HG03280 (cell line): ENCODE results near the gene OPA3.
A peak's percentile ranks its signal among the peaks of the same experiment; 100 is the strongest.
"Not testable (repeated sequence)": the region's sequence is repeated elsewhere in the genome, so short reads cannot be mapped to it uniquely, and the experiment has no call there.

Source experiments
- ATAC-seq: cut with Tn5 transposase; IDR thresholded peaks from one replicate; pipeline ENCODE4 v1.9.1; 2021; ENCODE audit warnings: mild to moderate bottlenecking, moderate library complexity; ENCODE audit not compliant: unreplicated experiment

Gene OPA3

DNA sequence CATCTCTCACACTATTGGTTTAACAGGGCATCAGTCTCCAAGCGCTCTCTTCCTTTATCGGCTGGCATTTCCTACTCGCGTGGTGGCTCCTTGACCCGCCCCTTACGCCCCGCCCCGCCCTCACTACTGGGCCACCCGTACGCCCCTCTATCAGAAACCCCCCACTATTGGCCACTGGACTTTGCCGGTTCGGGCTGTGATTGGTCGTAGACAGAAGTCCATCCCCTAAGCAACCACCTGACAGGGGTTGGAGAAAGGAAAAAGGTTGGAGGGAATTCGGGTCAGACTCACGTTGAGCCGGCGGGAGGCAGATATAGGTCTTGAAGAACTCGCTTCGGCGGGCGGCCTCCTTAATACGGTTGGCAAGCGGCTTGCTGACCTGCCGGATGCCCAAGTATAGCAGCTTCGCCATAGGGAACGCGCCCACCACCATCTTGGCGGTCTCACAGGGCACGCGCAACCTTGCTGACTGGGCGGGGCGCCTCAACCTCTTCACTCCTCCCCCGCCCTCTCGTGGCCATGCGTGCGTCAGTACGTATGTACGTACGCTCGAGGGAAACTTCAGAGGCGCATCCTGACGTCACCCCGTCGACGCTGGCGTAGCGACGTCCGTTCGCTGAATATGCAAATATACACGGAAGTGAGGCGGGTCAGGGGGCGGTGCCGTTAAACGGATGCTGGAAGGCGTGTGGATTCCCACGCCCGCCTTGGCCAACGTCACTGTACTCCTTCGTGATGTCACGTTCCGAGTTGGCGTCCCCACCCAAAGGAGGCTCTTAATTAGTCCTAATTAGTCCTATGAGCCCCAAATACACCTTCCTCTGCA lies at the start of gene OPA3:
TSS of gene OPA3 (minus strand) at position 471 of the 826 bp plus-strand sequence. CDS start at position 433, 38 bp downstream.
- ATAC-seq = peak; percentile 91

DNA sequence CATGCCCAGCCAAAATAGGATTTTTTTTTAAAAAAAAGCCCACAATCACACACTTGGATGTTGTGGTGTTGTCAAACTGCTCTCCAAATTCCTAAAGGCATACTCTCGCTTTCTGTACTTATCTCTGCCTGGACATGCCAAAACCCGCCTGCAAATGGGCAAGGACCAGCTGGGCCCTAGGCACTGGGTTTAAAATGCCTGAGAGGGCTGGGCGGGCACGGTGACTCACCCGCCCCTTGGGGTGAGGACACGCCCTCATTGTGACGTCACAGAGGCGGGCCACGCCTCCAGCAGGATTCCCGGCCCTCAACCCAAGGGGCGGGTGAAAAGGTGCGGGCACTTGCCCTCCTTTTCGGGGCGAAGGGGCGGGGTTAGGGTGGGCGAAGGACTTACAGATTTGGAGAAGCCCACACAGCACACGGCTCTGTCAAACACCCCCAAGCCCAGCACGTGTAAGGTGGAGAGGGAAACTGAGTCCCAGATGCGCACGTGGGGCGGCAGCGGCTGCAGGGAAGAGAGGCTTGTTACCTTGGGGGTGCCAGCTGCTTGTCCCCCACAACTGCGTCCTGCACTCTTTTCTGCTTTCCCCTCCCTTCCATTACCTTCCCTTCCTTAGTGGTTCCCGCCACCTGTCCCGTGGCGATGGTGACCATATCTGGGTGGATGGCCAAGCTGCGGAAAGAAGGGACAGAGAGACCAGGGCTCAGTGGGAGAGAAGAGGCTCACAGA lies 48.0 kb upstream of the OPA3 start:
- ATAC-seq = no peak

DNA sequence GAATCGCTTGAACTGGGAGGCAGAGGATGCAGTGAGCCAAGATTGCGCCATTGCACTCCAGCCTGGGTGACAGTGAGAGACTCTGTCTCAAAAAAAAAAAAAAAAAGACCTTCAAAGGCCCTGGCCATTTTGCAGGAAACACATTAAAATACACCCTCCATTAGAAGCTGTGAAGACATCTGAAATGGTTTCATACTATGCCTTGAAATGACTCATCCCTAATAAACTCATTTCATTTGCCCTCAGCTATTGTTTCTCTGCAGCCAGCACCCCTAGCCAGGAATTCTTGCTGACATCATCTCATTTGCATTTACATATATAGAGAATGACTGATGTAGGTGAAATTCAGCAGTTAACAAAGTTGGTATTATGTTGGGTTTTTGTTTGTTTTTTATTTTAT lies 45.9 kb upstream of the OPA3 start:
- no peak for ATAC-seq

DNA sequence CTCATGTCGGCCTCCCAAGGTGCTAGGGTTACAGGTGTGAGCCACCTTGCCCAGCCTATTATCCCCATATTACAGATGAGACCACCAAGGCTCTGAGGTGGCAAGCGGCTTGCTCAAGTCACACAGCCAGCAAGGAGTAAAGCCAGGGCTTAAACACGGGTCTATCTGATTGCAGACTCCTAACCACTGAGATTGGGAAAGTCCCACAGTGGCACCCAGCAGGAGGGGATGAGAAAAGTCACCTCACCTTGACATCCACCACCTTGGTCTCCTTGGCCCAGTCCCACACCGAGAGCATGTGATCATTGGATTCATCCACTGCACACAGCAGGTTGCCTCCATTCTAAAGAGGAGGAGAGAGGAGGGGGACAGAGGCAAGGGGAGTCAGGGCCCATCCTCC lies 45.1 kb upstream of the OPA3 start:
- no peak for ATAC-seq

DNA sequence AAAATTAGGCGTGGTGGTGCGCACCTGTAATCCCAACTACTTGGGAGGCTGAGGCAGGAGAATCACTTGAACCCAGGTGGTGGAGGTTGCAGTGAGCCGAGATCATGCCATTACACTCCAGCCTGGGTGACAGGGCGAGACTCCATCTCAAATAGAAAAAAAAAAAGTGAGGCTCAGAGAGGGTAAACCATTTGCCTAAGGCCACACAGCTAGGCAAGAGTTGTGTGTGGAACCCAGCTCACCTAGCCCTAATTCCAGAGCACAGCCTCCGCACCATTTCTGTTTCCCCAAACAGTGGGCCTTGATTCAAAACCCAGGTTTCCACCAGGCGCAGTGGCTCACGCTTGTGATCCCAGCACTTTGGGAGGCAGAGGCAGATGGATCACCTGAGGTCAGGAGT lies 43.6 kb upstream of the OPA3 start:
- not testable (repeated sequence) for ATAC-seq

DNA sequence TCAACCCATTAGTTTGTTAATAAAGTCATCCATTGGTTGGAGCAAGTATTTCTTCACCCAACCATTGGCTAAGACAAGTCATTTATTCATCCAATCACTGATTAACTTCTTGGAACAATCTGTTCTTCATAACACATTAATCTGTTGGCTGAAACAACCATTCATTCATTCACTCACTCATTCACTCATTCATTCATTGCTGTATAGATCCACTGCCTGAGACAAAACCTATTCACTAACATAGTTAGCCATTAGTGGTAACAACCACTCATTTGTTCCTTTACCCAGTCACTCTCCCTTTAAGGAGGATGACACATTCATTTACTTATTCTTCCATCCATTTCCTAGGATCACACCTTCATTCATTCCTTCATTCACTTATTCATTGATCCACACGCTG lies 39.4 kb upstream of the OPA3 start:
- no peak for ATAC-seq

DNA sequence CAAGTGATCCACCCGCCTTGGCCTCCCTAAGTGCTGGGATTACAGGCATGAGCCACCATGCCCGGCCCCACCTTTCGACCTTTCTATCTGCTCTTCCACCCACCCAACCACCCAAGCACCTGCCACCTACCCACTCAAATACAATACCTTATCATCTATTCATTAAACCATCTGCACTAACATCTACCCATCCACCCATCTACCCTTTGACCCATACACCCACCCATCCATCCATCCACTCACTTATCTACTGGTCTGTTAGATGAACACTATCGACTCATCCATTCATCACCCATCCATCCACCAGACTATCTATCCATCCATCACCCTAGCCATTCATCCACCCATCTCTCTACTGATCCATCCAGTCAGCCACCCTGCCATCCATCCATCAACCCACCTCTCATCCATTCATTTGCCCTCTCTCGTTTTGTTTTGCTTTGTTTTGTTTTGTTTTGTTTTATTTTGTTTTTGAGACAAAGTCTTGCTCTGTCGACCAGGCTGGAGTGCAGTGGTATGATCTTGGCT lies 37.4 kb upstream of the OPA3 start:
- ATAC-seq = no peak

DNA sequence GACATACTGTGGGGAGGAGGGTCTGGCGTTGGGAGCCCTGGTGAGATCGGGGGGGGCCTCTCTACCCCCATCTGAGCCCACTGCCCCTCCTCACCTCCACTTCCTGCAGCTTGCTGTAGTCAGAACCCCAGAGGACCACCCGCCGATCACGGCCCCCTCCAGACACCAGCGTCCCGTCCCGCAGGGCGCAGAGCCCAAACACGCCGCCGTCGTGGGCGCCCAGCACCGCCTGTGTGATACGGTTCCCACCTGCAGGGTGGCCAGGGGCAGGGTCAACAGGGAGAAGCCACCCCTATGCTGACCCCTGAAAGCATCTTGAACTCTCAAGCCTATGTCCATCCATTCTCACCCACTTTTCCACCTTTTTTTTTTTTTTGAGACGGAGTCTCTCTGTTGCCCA lies 36.8 kb upstream of the OPA3 start:
- no peak for ATAC-seq

DNA sequence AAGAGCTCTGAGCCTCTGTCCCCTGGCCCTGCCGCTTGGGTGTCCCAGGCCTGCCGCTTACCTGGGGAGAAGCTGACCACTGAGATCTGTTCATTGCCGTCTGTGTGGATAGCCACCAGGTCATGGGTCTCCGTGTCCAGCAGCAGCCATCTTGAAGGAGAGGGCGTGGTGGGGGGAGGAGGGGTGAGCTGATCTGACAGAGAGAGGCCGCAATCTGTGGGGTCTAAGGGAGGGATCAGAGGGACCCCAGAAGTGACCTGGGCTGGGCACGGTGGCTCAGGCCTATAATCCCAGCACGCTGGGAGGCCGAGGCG lies 32.1 kb upstream of the OPA3 start:
- ATAC-seq = no peak

DNA sequence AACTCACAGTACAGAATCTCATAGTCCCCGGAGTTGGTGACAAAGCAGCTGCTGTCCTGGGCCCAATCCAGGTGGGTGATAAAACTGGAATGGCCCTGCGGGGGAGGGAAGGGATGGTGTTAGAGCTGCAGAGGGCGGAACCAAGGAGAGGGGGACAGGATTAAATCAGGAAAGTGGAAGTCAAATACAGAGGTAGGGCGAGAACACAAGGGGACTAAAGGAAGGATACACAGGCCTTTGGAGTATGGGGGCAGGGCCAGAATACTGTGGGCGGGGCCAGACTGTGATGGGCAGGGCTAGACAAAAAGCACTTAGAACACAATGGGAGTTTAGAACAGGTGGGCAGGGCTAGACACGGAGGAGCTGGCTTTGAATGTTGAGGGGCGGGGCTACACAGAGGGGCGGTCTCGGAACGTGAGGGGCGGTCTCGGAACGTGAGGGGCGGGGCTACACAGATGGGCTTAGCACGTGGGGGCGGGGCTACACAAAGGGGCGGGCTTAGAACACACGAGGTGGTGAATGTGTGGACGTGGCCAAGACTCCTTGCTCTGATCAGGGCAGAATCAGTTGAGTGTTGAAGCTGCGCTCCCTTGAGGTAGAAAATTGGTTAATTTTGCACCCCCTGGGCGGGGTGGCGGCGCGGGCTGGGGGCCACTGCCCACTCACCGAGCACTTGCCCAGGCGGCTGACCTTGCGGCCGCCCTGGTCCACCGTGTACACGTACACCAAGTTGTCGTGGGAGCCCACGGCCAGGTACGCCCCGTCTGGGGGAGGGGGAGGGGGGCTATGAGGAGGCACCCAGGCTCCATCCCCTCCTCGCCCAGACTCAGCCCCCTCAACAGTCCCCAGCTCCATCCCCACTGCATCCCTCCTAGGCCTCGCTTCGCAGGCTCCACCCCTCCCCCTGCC lies 31.4 kb upstream of the OPA3 start:
- peak; percentile 70 for ATAC-seq

DNA sequence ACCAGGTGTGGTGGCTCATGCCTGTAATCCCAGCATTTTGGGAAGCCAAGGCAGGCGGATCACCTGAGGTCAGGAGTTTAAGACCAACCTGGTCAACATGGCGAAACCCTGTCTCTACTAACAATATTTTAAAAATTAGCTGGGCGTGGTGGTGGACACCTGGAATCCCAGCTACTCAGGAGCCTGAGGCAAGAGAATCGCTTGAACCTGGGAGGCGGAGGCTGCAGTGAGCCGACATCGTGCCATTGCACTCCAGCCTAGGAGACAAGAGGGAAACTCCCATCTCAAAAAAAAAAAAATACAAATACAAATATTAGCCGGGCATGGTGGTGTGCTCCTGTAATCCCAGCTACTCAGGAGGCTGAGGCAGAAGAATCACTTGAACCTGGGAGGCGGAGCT lies 30.5 kb upstream of the OPA3 start:
- ATAC-seq = not testable (repeated sequence)

DNA sequence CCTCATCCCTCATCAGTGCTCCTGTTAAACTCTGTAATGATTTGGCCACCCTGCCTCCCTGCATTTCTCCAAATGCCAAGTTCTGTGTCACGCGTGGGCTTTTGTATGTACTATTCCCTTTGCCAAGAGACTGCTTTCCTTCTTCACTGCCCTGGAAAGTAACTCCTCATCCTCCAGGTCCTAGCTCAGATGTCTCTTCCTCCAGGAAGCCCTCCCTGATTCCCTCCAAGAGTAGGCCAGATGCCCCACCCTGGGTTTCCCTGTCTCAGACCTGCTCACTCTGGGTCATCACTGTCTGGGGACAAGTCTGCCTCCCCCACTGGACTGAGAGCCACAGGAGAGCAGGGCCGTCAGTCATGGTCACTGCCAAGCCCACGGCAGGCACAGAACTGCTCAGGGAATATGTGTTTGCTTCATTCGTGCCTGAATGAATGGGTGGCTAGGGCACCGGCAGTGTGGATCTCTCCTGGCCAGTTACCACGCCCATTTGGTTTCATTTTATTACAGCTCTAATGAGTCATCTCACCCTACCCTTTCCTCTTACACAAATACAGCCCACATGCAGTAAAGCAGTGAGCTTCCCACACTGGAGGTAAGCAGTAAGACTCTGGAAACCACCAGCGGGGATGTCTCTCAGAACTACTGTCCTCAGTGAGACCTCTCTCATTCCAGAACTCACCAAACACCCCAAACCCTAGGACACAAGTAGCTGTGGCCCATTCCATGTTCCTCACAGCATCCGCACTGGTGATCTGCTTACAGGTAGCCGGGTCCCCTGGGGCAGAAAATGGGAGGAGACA lies 29.5 kb upstream of the OPA3 start:
- ATAC-seq = no peak

DNA sequence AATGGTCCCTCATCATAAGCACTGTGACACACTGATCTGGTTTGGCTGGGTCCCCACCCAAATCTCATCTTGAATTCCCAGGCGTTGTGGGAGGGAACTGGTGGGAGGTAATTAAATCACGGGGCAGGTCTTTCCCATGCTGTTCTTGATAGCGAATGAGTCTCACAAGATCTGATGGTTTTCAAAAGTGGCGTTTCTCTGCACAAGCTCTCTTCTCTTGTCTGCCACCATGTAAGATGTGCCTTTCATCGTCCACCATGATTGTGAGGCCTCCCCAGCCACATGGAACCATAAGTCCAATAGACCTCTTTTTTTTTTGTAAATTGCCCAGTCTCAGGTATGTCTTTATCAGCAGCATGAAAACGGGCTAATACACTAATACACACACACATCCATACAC lies 24.3 kb upstream of the OPA3 start:
- ATAC-seq = no peak

DNA sequence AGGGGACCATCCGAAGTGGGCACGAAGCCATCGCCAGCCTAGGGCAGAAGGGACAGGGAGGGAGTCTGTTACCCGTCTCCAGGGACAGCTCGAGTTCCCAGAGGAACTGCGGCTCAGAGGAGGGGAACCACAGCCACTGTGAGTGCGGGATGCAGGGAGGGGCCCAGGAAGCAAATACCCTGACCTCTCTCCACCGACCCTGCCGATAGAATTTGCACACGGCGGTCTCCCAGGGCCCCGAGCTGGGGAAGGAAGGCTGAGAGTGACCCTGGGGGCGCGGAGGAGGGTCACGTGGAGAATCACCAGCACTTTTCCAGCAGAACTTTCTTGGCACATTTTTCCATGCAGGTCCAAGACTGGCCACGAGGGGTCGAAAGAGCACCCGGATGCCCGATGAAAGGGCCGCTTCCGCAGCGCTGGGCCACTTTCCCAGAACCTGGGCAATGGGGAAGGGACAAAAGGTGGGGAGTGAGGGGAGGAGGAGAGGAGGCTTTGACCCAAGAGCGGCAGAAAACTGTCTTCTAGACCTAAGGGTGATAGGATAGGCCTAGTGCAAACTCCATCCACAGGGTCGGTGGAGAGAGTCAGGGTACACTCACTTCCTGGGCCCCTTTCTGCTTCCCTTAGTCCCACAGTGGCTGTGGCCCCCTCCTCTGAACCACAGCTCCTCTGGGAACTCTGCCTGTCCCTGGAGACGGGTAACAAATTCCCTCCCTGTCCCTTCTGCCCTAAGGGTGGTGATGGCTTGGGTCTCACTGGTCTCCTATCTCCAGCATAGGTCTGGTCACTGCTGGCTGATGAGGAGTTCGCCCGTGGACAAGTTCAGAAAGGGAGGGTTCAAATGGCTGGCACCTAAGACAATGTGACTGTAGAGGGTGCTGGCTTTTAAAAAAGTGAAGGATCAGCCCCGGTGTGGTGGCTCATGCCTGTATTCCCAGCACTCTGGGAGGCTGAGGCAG lies 22.7 kb upstream of the OPA3 start:
- ATAC-seq = no peak

DNA sequence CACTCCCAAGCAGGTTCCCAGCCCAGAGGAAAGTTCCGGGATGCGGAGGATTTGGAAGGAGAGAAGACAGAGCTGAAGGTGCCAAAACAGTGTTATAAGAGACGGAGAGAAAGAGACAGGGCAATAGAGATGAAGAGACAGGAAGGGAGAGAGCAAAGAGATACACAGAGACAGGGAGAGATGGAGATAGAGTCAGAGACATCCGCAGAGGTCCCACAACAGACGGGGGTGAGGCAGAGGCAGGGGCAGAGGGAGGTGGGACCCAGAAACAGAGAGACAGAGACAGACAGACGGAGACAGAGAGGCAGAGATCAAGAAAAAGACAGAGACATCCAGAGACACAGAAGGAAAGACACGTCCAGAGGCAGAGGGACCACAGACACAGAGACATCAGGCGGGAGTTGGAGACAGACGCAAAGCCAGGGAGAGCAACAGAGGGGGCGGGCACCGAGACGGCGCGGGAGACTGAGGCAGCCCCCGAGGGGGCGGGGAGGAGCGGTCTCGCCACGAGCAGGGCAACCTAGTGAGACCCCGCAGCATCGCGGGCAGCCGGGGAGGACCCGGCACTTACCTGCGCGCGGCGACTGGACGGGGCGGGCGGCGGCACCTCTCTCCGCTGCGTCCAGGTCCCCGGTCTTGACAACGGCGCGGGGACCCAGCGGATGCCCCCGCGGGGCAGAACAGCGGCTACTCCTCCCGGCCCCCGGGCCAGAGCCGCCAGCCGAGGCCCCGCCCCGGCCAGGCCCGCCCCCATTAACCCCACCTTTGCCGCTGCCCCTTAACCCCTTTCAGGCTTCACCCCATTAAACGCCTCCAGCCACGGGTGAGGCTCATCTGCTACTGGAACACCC lies 17.1 kb upstream of the OPA3 start, which contains the start of gene GPR4:
TSS of gene GPR4 (minus strand) at position 689 of the 851 bp plus-strand sequence. CDS start 10,346 bp downstream, outside the sequence.
- no peak for ATAC-seq

DNA sequence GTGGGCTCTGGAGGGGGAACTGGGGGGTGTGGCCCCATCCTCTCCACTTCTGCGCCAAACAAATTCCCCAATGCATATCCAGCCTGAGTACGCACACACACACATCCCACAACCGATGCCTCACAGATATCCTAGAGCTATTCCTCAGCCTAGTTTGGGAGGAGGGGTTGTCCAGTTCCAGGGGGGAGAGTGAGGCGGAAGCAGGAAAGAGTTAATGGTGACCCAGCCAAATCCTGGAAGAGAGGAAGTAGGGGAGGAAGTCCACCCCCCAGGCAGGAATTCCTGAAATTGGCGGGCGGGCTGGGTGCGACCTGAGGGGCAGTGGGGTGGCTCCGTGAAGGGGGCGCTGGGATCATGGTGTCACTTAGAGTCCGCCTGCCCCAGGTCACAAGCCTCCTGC lies 16.5 kb upstream of the OPA3 start:
- no peak for ATAC-seq

DNA sequence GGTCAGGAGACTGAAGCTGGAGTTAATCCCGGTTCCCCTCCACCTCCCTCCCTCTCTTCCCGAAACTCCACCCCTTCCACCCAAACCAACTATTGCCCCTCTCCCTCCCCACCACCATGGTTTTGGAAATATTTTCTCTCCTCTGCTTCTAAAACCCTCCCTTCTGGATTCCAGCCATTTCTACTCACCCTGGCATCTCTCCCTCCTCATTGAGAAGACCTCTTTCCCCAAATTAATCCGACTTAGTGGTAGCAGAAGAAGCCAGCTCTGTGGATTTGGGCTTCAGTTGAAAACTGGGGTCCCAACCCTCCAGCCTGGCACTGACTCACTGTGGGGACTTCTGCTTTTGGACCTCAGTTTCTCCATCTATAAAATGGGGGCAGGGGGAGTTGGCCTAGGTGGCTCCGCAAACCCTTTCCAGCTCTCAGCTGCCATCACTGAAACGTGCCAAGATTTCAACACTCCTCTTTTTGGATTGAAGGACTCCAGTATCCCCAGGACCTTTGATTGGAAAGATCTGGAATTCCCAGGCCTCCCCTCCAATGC lies 15.8 kb upstream of the OPA3 start:
- ATAC-seq = no peak

DNA sequence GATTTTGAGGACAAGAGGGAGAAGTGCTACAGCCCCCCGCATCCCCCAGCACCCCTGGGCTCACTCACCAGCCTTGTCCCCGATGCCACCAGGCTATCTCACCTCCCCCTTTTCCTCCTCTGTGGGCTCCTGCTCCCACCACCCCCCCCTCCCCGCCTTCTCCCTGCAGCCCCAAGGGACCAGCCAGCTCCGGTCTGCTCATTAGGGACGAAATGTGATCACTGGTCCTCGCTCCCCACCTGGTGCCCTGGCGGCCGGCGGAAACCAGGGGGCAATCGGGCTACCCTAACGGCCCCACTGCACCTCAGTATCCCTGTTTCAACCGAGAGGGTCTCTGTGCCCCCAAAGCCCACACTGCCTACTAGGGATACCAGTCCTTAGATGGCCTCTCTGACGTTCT lies 14.7 kb upstream of the OPA3 start:
- no peak for ATAC-seq
